T-helper 2 cell treated with Interferon-gamma antibody and Interleukin-4, amounts not matched to agents 100 ng/mL and 5 ng/mL, for 36 hours (primary cell): Measurements from ENCODE around the gene EOMES. TPM values are rescaled to one million over a fixed set of nuclear protein-coding genes. Genes with fewer than 3 reads are reported as not detected.

Experiments
- intact Hi-C: fragments of 100-400 bp; cut with micrococcal nuclease; formaldehyde crosslinking; loops from one replicate; pipeline ENCODE4 v1.15.1; 2023
- total RNA-seq: library from RNA; stranded (reverse); gene quantifications from 2 replicates; pipeline ENCODE4 v1.2.3, GENCODE V29; 2022

EOMES gene
- total RNA-seq, 1 donor from 2014 or later = 5.1 TPM

DNA sequence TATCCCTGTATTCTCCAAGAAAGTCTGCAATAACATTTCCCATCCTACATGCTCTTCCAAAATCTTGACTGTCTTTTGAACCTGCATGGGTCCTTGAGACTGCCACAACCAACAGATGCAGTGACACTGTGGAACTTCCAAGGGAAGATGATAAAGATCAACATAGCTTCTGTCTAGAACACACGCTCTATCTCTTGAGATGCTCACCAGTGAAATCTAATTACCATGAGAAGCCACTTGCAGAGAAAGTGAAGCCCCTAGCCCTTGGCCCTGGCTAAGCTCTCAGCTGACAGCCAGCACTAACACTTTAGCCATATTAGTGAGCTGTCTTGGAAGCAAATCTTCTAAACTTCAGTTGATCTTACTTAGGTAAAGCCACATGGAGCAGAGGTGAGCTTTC is 36.6 kb downstream of the EOMES start:
- intact Hi-C loops = no loop called here

DNA sequence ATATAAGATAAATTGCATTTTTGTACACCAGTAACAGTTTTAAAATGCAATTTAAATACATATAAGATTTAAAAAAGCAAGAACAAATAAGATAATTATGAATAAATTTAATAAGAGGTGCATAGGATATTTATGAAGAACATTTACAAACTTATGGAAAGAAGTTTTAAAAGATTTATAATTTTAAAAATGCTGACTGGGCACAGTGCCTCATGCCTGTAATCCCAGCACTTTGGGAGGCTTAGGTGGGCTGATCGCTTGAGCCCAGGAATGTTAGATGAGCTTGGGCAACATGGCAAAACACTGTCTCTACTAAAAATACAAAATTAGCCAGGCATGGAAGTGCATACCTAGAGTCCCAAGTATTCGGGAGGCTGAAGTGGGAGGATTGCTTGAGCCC is 37.8 kb downstream of the EOMES start:
- intact Hi-C loops = no loop called here

DNA sequence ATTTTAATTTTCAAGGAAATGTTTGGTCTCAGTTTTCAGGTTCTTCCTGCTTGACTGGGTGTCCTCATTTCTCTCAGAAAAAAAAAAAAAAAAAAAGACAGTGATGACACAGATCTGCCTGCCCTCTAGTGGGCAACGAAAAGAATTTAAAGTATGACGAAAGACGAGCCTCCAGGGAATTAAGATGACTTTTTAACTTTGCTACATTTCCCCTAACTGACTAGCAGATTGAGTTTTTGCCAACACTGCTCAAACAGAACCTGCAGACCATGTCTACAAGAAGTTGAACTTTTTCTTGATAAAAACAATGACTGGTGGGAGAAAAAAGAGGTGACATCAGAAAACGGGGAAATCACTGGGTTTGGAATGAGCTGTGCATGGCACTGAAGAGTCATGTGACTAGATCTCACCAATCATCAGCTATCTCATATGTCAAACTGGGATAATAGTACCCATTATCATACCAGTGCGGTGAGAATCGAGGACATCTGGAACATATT is 40.8 kb downstream of the EOMES start:
- intact Hi-C loops = loop anchor here (1.0 kb wide), 5 partner anchors 197 to 547 kb away; partner anchors contain the start of gene SLC4A7

DNA sequence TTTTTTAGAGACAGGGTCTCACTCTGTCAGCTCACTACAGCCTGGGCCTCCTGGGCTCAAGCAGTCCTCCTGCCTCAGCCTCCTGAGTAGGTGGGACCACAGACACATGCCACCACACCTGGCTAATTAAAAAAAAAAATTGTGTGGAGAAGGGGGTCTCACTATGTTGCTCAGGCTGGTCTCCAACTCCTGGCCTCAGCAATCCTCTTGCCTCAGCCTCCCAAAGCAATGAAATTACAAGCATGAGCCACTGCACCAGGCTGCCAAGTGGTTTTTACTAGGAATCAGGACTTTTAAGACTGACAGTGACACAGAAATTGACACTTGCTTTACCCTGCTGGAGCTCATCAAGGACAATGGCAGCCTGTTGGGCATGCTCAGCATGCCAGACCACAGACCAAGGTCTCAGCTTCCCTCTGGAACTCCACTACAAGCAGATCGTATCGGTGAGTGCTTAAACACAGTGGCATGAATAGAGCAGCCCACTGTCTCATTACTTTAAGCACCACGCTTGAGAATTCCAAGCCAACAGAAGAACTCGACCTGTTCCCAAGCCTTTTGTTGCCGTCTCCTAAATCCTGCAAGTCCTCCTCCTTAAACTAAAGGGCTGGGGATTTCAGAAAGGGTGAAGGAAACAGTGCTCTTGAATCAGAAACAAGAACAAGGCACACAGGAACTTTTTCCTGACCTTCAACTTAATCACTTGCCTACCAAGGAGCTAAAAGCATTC is 41.4 kb downstream of the EOMES start:
- intact Hi-C loops = loop anchor here (1.0 kb wide), 5 partner anchors 196 to 546 kb away; partner anchors contain the start of gene SLC4A7

DNA sequence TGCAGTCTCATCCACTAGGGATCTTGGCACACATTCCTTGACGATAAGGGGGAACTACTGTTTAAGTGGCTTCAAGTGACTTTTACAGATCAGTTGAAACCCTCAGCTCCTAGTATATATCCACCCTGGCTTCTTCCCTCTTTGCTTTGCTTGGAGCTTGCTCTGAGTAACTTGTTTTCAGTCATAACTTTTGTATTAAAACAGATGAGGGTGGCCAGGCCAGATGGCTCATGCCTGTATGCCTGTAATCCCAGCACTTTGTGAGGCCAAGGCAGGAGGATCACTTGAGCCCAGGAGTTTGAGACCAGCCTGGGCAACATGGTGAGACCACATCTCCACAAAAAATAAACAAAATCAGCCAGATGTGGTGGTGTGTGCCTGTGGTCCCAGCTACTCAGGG is 42.4 kb downstream of the EOMES start:
- intact Hi-C loops = no loop called here

DNA sequence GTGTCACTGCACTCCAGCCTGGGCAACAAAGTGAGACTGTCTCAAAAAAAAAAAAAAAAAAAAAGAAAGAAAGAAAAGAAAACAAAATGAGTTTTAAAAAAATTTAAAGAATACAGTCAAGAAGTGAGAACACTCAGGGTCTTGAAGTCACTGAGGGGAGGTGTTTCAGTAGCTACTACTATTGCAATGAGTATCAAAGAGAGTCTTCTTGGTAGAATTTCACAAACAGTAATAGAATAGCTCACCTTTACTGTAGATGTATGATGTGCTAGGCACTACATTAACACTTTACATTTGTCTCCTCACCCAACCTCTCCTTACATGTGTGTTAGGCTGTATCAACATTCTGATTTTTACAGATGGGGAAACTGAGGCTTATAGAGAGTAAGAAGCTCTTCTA is 43.9 kb downstream of the EOMES start:
- intact Hi-C loops = no loop called here

DNA sequence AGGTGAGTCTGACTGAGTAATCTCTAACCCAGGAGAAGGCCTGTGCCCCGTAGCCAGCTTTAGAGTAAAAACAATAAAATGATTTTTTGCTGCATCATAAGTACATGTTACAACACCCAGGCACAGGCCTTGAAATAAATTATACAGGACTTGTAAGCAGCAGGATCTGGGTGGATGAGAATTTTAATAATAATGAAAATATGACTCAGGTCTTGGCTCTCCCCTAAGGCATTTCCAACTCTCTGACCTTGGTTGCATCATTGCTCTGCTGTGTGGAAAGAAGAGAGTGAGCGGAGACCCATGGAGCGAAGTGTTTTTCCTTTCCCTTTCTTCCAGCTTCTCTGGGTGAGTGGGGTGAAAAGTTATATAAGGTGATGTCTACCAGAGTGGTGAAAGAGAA is 44.6 kb downstream of the EOMES start:
- intact Hi-C loops = no loop called here

DNA sequence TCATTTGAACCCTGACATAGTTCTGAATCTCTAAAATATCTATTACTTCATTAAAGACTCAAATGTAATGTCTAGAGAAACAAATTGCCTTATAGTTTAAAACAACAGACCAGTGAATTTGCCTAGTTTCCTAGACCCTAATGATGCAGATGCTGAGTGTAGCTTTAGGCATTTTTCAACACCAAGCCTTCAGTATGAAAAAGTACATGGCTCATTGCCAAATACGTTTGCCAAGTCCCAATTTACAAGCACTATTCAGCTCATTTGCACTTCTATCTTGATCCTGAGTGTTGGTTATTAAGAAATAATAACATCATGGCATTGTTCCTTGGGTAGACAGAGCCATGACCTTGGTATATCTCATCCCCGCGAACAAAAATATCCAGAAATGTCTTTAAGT is 46.8 kb downstream of the EOMES start:
- intact Hi-C loops = no loop called here

DNA sequence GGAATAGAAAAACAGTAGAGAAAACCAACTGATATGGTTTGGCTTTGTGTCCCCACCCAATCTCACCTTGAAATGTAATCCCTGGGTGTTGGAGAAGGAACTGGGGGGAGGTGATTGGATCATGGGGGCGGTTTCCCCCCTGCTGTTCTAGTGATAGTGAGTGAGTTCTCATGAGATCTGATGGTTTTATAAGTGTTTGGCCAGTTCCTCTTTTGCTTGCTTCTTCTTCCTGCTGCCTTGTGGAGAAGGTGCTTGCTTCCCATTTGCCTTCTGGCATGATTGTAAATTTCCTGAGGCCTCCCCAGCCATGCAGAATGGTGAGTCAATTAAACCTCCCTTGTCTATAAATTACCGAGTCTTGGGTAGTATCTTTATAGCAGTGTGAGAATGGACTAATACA is 48.4 kb downstream of the EOMES start:
- intact Hi-C loops = no loop called here

DNA sequence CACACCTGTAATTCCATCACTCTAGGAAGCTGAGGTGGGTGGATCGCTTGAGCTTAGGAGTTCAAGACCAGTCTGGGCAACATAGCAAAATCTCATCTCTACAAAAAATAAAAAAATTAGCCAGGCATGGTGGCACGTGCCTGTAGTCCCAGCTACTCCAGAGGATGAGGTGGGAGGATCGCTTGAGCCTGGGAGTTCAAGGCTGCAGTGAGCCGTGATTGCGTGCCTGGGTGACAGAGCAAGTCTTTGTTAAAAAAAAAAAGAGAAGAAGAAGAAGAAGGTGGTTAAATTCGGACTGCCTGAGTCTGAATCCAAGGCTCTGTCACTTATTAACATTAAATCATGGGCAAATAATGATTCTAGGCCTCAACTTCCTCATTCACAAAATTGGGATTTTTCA is 51.0 kb downstream of the EOMES start:
- intact Hi-C loops = no loop called here

DNA sequence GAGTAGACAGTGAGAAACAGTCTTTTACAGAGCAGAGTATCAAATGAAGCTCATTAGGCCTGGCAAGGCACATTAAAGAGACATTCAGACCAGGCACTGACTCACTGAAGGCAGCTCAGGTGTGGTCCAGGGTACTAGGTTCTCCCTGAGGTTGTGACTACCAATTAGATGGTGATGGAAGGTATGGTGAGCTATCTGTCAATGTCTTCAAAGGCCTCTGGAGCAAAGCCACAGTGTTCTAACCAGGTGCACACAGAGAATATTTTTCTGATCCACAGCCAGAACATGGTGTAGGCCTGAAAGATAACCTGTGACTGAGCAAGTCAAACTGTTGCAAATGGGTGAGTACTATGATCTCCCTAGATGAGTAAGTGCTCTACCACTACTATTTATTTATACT is 51.5 kb downstream of the EOMES start:
- intact Hi-C loops = no loop called here

DNA sequence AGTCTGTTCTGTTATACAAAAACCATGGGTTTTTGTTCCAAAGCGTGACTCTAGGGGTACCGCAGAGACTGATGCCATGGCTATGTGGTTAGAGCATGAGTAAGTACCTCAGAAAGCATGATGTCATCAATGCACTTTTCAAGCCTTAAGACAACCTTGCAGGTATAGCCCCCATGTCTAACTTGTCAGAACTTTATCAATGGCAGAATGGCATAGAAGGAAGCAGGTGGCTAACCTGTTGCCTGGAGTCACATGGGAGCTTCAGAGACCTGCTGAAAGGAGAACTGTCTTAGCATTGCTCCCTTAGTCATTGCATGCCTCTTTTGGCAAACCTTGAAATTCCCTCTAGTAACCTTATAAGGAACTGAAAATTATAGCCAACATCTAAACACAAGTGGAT is 52.5 kb downstream of the EOMES start:
- intact Hi-C loops = loop anchor here (5.0 to 10.0 kb wide), 3 partner anchors 37 to 185 kb away; partner anchors contain the start of gene SLC4A7

DNA sequence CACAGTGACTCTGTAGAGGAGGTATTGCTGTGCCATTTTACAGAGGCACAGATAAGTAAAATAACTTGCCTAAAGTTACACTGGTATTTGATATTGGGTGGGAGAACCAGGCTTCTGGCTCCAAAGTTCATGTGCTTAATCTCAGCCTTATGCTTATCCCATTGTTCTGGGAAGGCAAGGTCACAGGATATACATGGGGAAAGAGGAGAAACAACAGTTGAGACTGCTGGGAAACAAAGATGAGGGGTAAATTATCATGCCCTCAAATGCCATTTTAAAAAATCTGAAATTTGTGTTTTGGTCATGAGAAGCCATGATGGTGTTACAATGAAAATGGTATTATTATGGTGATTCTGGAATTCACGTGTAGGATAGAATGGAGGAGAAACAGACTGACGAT is 54.4 kb downstream of the EOMES start:
- intact Hi-C loops = loop anchor here (5.0 to 10.0 kb wide), 3 partner anchors 35 to 183 kb away; partner anchors contain the start of gene SLC4A7

DNA sequence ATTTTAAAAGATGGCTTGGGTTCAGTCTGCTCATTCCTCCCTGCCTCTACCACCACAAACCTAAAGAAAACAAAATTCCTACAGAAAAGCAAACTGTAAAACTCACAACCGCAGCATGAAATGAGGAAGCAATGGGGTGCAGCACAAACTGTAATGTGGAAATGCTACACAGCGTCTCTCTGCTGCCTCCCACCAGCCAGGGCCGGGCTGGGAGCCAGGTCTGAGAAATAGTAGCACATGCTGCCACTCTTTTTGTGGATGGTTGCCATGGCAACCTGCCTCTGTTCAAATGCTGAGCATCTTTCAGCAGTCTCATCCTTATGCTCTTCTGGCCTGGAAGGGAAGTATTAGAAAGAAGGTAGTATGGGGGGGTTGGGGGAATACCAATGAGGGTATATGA is 55.4 kb downstream of the EOMES start:
- intact Hi-C loops = loop anchor here (5.0 to 10.0 kb wide), 3 partner anchors 34 to 182 kb away; partner anchors contain the start of gene SLC4A7

DNA sequence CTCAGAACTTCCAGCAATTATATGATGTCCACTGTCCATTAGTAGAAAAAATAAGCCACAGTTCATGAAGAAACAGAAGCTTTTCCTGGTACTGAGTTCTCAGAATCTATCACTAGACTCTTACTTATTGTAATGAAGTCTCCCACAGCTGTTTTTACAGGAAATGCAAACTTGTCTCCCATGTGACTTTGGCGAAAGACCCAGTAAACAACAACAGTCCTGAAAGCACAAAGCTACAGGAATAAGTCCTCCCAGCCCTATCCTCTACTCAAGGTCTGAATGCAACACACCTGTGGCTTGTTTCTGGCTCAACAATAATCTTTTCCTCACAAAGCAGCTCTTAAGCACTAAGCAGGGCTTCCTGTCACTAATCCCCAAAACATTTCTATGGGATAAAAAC is 55.9 kb downstream of the EOMES start:
- intact Hi-C loops = loop anchor here (5.0 to 10.0 kb wide), 3 partner anchors 34 to 181 kb away; partner anchors contain the start of gene SLC4A7

Other genes with a start within 250 kb of the EOMES start
- 57.3 and 65.9 TPM in 2 replicates for gene SLC4A7, start 237.9 kb downstream of the EOMES start, total RNA-seq